HEK293T (cell line): Measurements from ENCODE around the gene STIM1.

Source experiments
- ARNT ChIP-seq: fragments of 450-650 bp; IDR thresholded peaks from 2 replicates; pipeline ENCODE4 v1.6.1; 2017; ENCODE audit warnings: mild to moderate bottlenecking
- ELF4 ChIP-seq: fragments of 450-650 bp; IDR thresholded peaks from 2 replicates; pipeline ENCODE4 v1.6.1; 2017; ENCODE audit warnings: antibody characterized with exemption
- FOXA1 ChIP-seq: fragments of 450-650 bp; IDR thresholded peaks from 2 replicates; pipeline ENCODE4 v1.6.1; 2016; ENCODE audit warnings: mild to moderate bottlenecking
- HDGF ChIP-seq: fragments of 450-650 bp; IDR thresholded peaks from 2 replicates; pipeline ENCODE4 v1.6.1; 2017; ENCODE audit warnings: antibody characterized with exemption, borderline replicate concordance
- SP1 ChIP-seq: fragments of 450-650 bp; IDR thresholded peaks from 2 replicates; pipeline ENCODE4 v1.6.1; 2017
- SUZ12 ChIP-seq: fragments of 450-650 bp; IDR thresholded peaks from 2 replicates; pipeline ENCODE4 v1.6.1; 2016; ENCODE audit warnings: mild to moderate bottlenecking

DNA sequence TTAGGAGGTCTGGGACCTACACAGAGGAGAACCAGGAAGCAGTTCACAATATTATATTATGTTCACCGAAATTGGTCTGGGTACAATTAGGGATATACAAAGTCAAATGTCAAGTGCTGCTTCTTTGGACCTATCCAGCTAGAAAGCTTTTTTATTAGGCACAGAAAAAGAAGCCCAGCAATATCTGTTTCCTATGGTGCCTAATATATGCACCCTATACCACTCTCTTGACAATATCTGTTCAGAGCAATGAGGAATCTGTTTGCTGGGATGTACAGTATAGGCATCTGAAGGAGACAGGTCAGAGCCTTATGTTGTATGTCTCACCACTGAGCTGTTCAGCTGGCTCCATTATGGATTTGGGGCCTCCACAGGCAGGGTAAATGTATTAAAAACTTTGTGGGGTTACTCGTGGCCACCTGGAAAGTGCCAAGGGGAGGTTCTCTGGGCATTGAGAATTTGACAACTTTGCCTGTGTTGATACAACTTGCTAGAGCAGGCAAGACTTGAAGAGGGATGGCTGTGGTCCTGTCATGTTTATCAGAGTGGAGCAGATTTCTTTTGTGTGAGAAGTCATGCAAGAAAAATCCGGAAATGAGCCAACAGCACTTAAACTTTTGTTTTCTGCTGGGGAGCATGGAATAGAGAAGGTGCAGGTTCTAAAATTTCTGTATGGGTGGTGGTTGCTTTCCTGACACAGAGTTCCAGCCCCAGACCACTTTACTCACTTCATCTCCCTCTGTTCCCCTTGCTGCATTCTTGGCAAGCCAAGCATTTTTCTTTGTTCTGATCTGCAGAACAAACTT is 10.1 kb downstream of the STIM1 start:
- TF ChIP-seq SP1 (no peak), FOXA1 (no peak), HDGF (no peak), ARNT (no peak), ELF4 (no peak), SUZ12 (no peak)
